ENCODE results near the gene TCEAL8. TPM values are rescaled to one million over a fixed set of nuclear protein-coding genes. Genes with fewer than 3 reads are reported as not detected.

TCEAL8 gene
- total RNA-seq, 1 donor from 2014 or later, result 48.6 TPM

DNA sequence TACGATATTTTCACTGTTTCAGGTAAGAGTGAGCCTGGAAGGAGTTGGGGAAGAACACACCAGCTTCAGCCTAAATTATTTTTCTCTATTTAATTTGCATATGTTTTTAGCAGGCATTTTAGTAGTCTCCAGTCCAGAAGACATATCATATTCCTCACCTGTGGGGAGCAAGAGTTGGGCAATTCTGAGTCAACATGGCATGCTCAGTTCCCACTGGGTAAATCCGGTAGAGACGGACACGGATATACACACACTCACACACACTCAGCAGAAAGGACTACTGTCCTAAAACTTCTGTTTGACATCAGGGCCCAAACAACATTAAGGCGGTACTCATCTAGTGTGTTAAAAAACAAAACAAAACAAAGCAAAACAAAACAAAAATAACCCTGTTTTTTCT lies 44.9 kb downstream of the TCEAL8 start:
- Mint-ChIP-seq H3K9me3 (ENCODE audit: unreplicated experiment) (peaks cover 2% of the 10 kb centered on the region), H3K36me3 (ENCODE audit: unreplicated experiment) (no peaks in the 10 kb centered on the region), H3K27ac (ENCODE audit: unreplicated experiment) (no peak overlapping the region), H3K27me3 (ENCODE audit: unreplicated experiment) (no peaks in the 10 kb centered on the region), H3K4me3 (ENCODE audit: unreplicated experiment) (no peak overlapping the region), H3K4me1 (ENCODE audit: low read depth, unreplicated experiment) (peaks cover 2% of the 10 kb centered on the region)
- no peak for DNase-seq
- TF ChIP-seq, protein P1, sequence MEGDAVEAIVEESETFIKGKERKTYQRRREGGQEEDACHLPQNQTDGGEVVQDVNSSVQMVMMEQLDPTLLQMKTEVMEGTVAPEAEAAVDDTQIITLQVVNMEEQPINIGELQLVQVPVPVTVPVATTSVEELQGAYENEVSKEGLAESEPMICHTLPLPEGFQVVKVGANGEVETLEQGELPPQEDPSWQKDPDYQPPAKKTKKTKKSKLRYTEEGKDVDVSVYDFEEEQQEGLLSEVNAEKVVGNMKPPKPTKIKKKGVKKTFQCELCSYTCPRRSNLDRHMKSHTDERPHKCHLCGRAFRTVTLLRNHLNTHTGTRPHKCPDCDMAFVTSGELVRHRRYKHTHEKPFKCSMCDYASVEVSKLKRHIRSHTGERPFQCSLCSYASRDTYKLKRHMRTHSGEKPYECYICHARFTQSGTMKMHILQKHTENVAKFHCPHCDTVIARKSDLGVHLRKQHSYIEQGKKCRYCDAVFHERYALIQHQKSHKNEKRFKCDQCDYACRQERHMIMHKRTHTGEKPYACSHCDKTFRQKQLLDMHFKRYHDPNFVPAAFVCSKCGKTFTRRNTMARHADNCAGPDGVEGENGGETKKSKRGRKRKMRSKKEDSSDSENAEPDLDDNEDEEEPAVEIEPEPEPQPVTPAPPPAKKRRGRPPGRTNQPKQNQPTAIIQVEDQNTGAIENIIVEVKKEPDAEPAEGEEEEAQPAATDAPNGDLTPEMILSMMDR (IDR thresholded peaks at IDR 0.05; ENCODE audit: partially characterized antibody, unreplicated experiment), result no peak

Other genes starting within 250 kb of the TCEAL8 start
- gene BEX1, start 191.0 kb downstream of the TCEAL8 start, total RNA-seq (ENCODE audit: unreplicated experiment), result 140 TPM
- not detected for gene NXF3, start 162.0 kb downstream of the TCEAL8 start, total RNA-seq (ENCODE audit: unreplicated experiment)
- gene BEX4, start 40.0 kb downstream of the TCEAL8 start, total RNA-seq (ENCODE audit: unreplicated experiment), result 82.5 TPM
- gene TCEAL5, start 21.6 kb upstream of the TCEAL8 start, total RNA-seq (ENCODE audit: unreplicated experiment), result 8.7 TPM
- gene BEX2, start 55.8 kb upstream of the TCEAL8 start, total RNA-seq (ENCODE audit: unreplicated experiment), result 150 TPM
- 67.2 TPM for gene TCEAL7, start 75.1 kb upstream of the TCEAL8 start, total RNA-seq (ENCODE audit: unreplicated experiment)
- gene TCEAL9, start 101.4 kb upstream of the TCEAL8 start, total RNA-seq (ENCODE audit: unreplicated experiment), result 27.0 TPM
- 242 TPM for gene BEX3, start 121.4 kb upstream of the TCEAL8 start, total RNA-seq (ENCODE audit: unreplicated experiment)

Measured in glutamatergic neuron (in vitro differentiated cells).